RWPE2 (cell line): ENCODE results near the gene CNOT4.

Experiments used
- ATAC-seq: fragments of 200-7000 bp; cut with Tn5 transposase; 3 replicates; pipeline ENCODE4 v1.9.1; 2021; ENCODE audit warnings: low read depth
- DNase-seq: peaks from one replicate; pipeline ENCODE4 v3.0.0-alpha.2; 2020; ENCODE audit warnings: low spot score
- H3K27ac ChIP-seq: fragments of 450-650 bp; 2 replicates; pipeline ENCODE4 v1.5.1; 2017; ENCODE audit warnings: mild to moderate bottlenecking; ENCODE audit not compliant: poor library complexity, severe bottlenecking
- H3K27me3 ChIP-seq: fragments of 250-450 bp; sonication (Bioruptor Pico); 2 replicates; pipeline ENCODE4 v1.5.1; 2021; ENCODE audit warnings: mild to moderate bottlenecking, moderate library complexity; ENCODE audit not compliant: insufficient read depth, poor library complexity, severe bottlenecking
- H3K36me3 ChIP-seq: fragments of 250-450 bp; sonication (Bioruptor Pico); 2 replicates; pipeline ENCODE4 v1.5.1; 2020; ENCODE audit warnings: low read depth, mild to moderate bottlenecking, moderate library complexity
- H3K4me1 ChIP-seq: fragments of 250-450 bp; sonication (Bioruptor Pico); 2 replicates; pipeline ENCODE4 v1.5.1; 2021; ENCODE audit warnings: mild to moderate bottlenecking, moderate library complexity; ENCODE audit not compliant: insufficient read depth, poor library complexity, severe bottlenecking
- H3K4me3 ChIP-seq: fragments of 250-450 bp; sonication (Bioruptor Pico); 2 replicates; pipeline ENCODE4 v1.5.1; 2021; ENCODE audit warnings: mild to moderate bottlenecking, moderate library complexity; ENCODE audit not compliant: severe bottlenecking
- H3K9me3 ChIP-seq: fragments of 250-450 bp; sonication (Bioruptor Pico); 2 replicates; pipeline ENCODE4 v1.5.1; 2021; ENCODE audit warnings: mild to moderate bottlenecking, moderate library complexity; ENCODE audit not compliant: severe bottlenecking
- CTCF ChIP-seq: fragments of 450-650 bp; IDR thresholded peaks from one replicate; pipeline ENCODE4 v1.5.1; 2017; ENCODE audit warnings: mild to moderate bottlenecking, moderate library complexity; ENCODE audit not compliant: poor library complexity, severe bottlenecking

CNOT4 gene

DNA sequence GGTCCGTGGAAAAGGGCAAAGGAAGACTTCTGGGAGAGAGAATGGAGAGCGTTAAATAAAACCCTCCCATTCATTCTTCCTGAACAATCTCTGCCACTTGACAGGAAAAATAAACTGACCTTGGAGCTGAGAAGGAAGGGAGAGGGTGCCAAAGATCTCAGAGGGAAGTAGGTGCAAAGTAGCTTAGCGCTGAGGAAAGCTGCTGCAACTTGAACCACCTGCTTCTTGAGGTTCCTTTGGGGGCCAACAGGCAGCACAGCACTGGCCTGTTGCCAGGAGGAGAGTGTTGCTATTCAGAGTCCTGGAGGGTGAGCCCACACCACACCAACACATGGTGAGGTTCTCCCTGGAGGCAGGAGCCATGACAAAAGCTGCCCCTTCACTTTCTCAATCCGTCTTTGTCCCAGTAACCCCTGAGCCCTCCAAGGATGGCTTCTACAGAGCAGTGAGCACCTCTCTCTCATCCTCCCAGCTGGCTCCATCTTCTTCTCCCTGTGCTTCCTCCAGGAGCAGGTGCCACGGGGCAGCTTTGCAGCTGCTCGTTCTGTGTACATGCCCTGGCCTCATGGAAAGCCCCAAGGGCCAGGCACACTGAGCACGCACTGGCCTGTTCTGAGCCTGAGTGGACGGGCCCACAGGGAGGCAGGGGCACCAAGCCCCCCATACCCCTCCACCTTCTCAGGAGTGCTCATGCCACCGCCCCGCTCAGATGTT lies 174.9 kb downstream of the CNOT4 start:
- no peaks in the 10 kb centered on the region for H3K36me3 ChIP-seq
- ATAC-seq (peak; percentile 7; the same call in 2 of the 3 replicates), DNase-seq (no peak)
- no peaks in the 10 kb centered on the region for H3K27me3 ChIP-seq
- H3K27ac ChIP-seq = peak overlapping the region; percentile 65
- peaks cover 24% of the 10 kb centered on the region for H3K4me1 ChIP-seq
- H3K4me3 ChIP-seq = no peak overlapping the region
- TF ChIP-seq CTCF = no peak
- H3K9me3 ChIP-seq = no peaks in the 10 kb centered on the region

GRCh38 chr7:135333946-135334345 lies 176.0 kb downstream of the CNOT4 start:
- Histone ChIP-seq H3K9me3 (no peaks in the 10 kb centered on the region), H3K4me1 (peaks cover 24% of the 10 kb centered on the region), H3K27ac (peak overlapping the region; percentile 65), H3K4me3 (no peak overlapping the region), H3K27me3 (no peaks in the 10 kb centered on the region), H3K36me3 (no peaks in the 10 kb centered on the region)
- ATAC-seq = no peak
- TF ChIP-seq CTCF = no peak
- DNase-seq = no peak

GRCh38 chr7:135333200-135333599 lies 176.7 kb downstream of the CNOT4 start:
- ATAC-seq = peak; percentile 88
- Histone ChIP-seq H3K27ac (peak overlapping the region; percentile 65), H3K36me3 (no peaks in the 10 kb centered on the region), H3K4me3 (no peak overlapping the region), H3K9me3 (no peaks in the 10 kb centered on the region), H3K4me1 (peaks cover 24% of the 10 kb centered on the region), H3K27me3 (no peaks in the 10 kb centered on the region)
- TF ChIP-seq CTCF = no peak
- no peak for DNase-seq

- Histone ChIP-seq H3K4me3 (no peak overlapping the region), H3K4me1 (peaks cover 20% of the 10 kb centered on the region), H3K27ac (no peak overlapping the region), H3K27me3 (no peaks in the 10 kb centered on the region), H3K36me3 (no peaks in the 10 kb centered on the region), H3K9me3 (no peaks in the 10 kb centered on the region)
- ATAC-seq = no peak
- no peak for DNase-seq
- TF ChIP-seq CTCF = no peak
Observed at GRCh38 chr7:135330088-135330487, 179.8 kb downstream of the CNOT4 start.

- Histone ChIP-seq H3K4me3 (no peak overlapping the region), H3K9me3 (no peaks in the 10 kb centered on the region), H3K27ac (no peak overlapping the region), H3K36me3 (no peaks in the 10 kb centered on the region), H3K4me1 (peaks cover 9% of the 10 kb centered on the region), H3K27me3 (no peaks in the 10 kb centered on the region)
- DNase-seq (no peak), ATAC-seq (no peak)
- no peak for TF ChIP-seq CTCF
Observed at GRCh38 chr7:135328526-135328925, 181.4 kb downstream of the CNOT4 start.
